GM18505 (cell line): ENCODE results near the gene NDUFA9.

Experiments used
- ATAC-seq: cut with Tn5 transposase; IDR thresholded peaks from one replicate; pipeline ENCODE4 v1.9.1; 2021; ENCODE audit not compliant: unreplicated experiment
- POLR2A ChIP-seq: IDR thresholded peaks from 4 replicates; pipeline ENCODE4 v1.6.1; 2011; ENCODE audit warnings: borderline replicate concordance; ENCODE audit not compliant: insufficient read depth, insufficient read length; ENCODE audit errors: extremely low read depth

Gene NDUFA9

GRCh38 chr12:4648104-4648500, 812 bp upstream of the NDUFA9 start:
- no peak for ATAC-seq
- TF ChIP-seq POLR2A = peak; percentile 32

- ATAC-seq = no peak
- no peak for TF ChIP-seq POLR2A
These were observed 396 bp downstream of the NDUFA9 start for GRCh38 chr12:4649358-4649661.

GRCh38 chr12:4653257-4653656, 4.3 kb downstream of the NDUFA9 start:
- no peak for TF ChIP-seq POLR2A
- ATAC-seq = no peak

GRCh38 chr12:4653691-4654090, 4.8 kb downstream of the NDUFA9 start:
- ATAC-seq = no peak
- TF ChIP-seq POLR2A = no peak

- ATAC-seq = no peak
- TF ChIP-seq POLR2A = no peak
These were observed 15.1 kb downstream of the NDUFA9 start for GRCh38 chr12:4663971-4664505.

GRCh38 chr12:4665236-4665635, 16.3 kb downstream of the NDUFA9 start:
- ATAC-seq = no peak
- TF ChIP-seq POLR2A = no peak

GRCh38 chr12:4679711-4680110, 30.8 kb downstream of the NDUFA9 start:
- ATAC-seq = no peak
- no peak for TF ChIP-seq POLR2A

GRCh38 chr12:4681732-4682131, 32.8 kb downstream of the NDUFA9 start:
- no peak for TF ChIP-seq POLR2A

GRCh38 chr12:4685317-4685716, 36.4 kb downstream of the NDUFA9 start:
- no peak for TF ChIP-seq POLR2A
- ATAC-seq = no peak

More at GRCh38 chr12:4681732-4682131, 32.8 kb downstream of the NDUFA9 start:
- no peak for ATAC-seq

GRCh38 chr12:4690760-4691159, 41.8 kb downstream of the NDUFA9 start:
- ATAC-seq = no peak
- no peak for TF ChIP-seq POLR2A
